Esophagus squamous epithelium (tissue), 5 donors: ENCODE results near the gene ATP6V1A. TPM values are rescaled to one million over a fixed set of nuclear protein-coding genes. Genes with fewer than 3 reads are reported as not detected.
A peak's percentile ranks its signal among the peaks of the same experiment; 100 is the strongest.

Source experiments
- DNase-seq: peaks from one replicate; lab custom pipeline; 2025; lab: John Stamatoyannopoulos, UW
- H3K27ac ChIP-seq, 4 donors: fragments of 200-600 bp; sonication (generic); one replicate each; pipeline ENCODE4 v1.5.1; 2016 to 2019; ENCODE audit warnings: mild to moderate bottlenecking in 1 of 4
- H3K27me3 ChIP-seq, 4 donors: fragments of 200-600 bp; sonication (generic); 1 replicate in 3 of 4; 2 replicates in 1 of 4; pipeline versions ENCODE4 v1.5.1 to v1.6.0; 2017 to 2021; ENCODE audit warnings: antibody characterized with exemption in 1 of 4
- H3K36me3 ChIP-seq, 3 donors: fragments of 200-600 bp; sonication (generic); one replicate each; pipeline ENCODE4 v1.5.1; 2016 to 2019
- H3K4me1 ChIP-seq, 3 donors: fragments of 200-600 bp; sonication (generic); one replicate each; pipeline ENCODE4 v1.5.1; 2017 to 2019
- H3K4me3 ChIP-seq, 4 donors: fragments of 200-600 bp; sonication (generic); 1 replicate in 3 of 4; 2 replicates in 1 of 4; pipeline ENCODE4 v1.5.1; 2016 to 2019; ENCODE audit warnings: mild to moderate bottlenecking in 2 of 4, moderate library complexity in 1 of 4
- H3K9me3 ChIP-seq, 3 donors: fragments of 200-600 bp; sonication (generic); one replicate each; pipeline ENCODE4 v1.5.1; 2016 to 2019
- POLR2A ChIP-seq, 4 donors: fragments of 450-650 bp; IDR thresholded peaks; one replicate each; pipeline ENCODE4 v1.6.1; 2017; ENCODE audit warnings: antibody characterized with exemption in 4 of 4, mild to moderate bottlenecking in 4 of 4, moderate library complexity in 3 of 4
- WGBS, 2 donors: methylation state at CpG; one replicate each; pipeline ENCODE4 v1.1.5; 2018; 5-methylcytosine and 5-hydroxymethylcytosine counted together
- intact Hi-C: fragments of 100-400 bp; cut with DNase I; formaldehyde crosslinking; loops from one replicate; pipeline ENCODE4 v1.15.0; 2022
- total RNA-seq, 4 donors: library from RNA; depleted of rRNA; stranded (reverse); fragments of >200 nt; gene quantifications; one replicate each; pipeline ENCODE4 v1.1.0, GENCODE V29; 2016
- TF ChIP-seq, protein P1 (sequence below), 6 experiments: fragments of 450-650 bp in 4 of 6; fragments of 200-600 bp in 2 of 6; sonication (generic) in 2 of 6; IDR thresholded peaks; one replicate each; pipeline ENCODE4 v1.5.1; 2016 to 2019; ENCODE audit warnings: antibody characterized with exemption in 6 of 6, mild to moderate bottlenecking in 4 of 6, moderate library complexity in 4 of 6
- donor health status: DM: yes; HTN: yes; CAD: no.

The ATP6V1A gene
- total RNA-seq, 4 donors from 2014 or later = 39.9 to 74.3 (median 60.6) TPM

DNA sequence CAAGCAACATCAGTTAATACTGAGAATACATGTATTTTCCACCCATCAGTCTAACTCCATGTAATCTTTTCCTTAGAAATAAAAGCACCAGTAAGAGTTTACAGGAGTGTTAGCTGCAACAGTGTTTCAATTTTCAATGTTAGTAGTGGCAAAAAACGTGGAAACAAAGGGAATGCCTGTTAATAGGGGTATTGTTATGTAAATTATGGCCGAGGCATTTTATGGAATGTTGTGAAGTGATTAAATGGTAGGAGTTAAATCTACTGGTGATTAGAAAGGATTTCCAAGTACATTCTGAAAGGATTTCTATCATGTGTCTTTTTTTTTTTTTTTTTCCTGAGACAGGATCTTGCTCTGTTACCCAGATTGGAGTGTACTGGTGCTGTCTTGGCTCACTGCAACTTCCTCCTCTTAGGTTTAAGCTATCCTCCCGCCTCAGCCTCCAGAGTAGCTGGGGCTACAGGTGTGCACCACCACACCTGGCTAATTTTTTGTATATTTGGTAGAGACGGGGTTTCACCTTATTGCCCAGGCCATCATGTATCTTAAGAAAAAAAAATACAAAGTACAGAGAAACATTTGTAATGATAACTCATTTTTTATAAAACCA, 6.6 kb downstream of the ATP6V1A start:
- Histone ChIP-seq H3K27ac (no peak overlapping the region), H3K9me3 (no peaks in the 10 kb centered on the region), H3K27me3 (no peaks in the 10 kb centered on the region), H3K36me3 (no peaks in the 10 kb centered on the region), H3K4me3 (no peak overlapping the region), H3K4me1 (peaks cover 4 to 43% (median 20%) of the 10 kb centered on the region in 3 donors)
- DNase-seq = no peak
- intact Hi-C loops = no loop called here
- TF ChIP-seq, protein P1, sequence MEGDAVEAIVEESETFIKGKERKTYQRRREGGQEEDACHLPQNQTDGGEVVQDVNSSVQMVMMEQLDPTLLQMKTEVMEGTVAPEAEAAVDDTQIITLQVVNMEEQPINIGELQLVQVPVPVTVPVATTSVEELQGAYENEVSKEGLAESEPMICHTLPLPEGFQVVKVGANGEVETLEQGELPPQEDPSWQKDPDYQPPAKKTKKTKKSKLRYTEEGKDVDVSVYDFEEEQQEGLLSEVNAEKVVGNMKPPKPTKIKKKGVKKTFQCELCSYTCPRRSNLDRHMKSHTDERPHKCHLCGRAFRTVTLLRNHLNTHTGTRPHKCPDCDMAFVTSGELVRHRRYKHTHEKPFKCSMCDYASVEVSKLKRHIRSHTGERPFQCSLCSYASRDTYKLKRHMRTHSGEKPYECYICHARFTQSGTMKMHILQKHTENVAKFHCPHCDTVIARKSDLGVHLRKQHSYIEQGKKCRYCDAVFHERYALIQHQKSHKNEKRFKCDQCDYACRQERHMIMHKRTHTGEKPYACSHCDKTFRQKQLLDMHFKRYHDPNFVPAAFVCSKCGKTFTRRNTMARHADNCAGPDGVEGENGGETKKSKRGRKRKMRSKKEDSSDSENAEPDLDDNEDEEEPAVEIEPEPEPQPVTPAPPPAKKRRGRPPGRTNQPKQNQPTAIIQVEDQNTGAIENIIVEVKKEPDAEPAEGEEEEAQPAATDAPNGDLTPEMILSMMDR (IDR thresholded peaks at IDR 0.05) = no peak
- TF ChIP-seq POLR2A (IDR thresholded peaks at IDR 0.05) = no peak
- WGBS, 2 donors = 57 to 71% methylated on average over 3 to 4 of the region's 4 CpGs

GRCh38 chr3:113754494-113755159, 7.8 kb downstream of the ATP6V1A start:
- no peak for DNase-seq
- WGBS, 2 donors = 80 to 87% methylated on average over 5 of the region's 5 CpGs

DNA sequence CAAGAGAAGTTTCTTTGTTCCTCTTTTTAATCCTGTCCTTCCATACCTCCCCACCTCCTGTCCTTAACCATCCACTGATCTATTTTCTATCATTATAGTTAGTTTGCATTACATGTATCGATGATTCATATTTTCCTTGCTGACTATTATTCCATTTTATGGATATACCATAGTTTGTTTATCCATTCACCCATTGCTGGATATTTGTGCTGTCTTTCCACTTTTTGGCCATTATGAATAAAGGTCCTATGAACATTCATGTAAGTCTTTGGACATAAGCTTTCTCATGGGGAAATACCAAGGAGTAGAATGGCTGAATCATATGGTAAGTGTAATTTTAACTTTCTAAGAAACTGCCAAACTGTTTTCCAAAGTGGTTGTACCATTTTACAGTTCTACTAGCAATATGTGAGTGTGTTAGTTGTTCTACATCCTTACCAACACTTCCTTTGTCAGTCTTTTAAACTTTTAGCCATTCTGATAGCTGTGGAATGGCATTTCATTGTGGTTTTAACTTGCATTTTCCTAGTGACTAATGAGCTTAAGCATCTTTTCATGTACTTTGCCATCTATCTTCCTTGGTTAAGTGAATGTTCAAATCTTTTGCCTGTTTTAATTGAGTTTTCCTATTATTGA, 11.7 kb downstream of the ATP6V1A start:
- TF ChIP-seq, protein P1 (IDR thresholded peaks at IDR 0.05) = no peak
- TF ChIP-seq POLR2A (IDR thresholded peaks at IDR 0.05) = no peak
- WGBS, 2 donors = 97 to 100% methylated on average over 1 of the region's 1 CpG
- H3K27ac ChIP-seq = no peak overlapping the region
- DNase-seq = no peak
- H3K4me3 ChIP-seq = no peak overlapping the region
- H3K9me3 ChIP-seq = no peaks in the 10 kb centered on the region
- peaks cover 0 to 19% (median 11%) of the 10 kb centered on the region in 3 donors for H3K4me1 ChIP-seq
- no peaks in the 10 kb centered on the region for H3K36me3 ChIP-seq
- intact Hi-C loops = no loop called here
- H3K27me3 ChIP-seq = no peaks in the 10 kb centered on the region

More at GRCh38 chr3:113754494-113755159, 7.8 kb downstream of the ATP6V1A start:
- H3K27ac ChIP-seq = peak overlapping the region in 1 of 4 donors; percentile 27
- intact Hi-C loops = no loop called here
- TF ChIP-seq POLR2A (IDR thresholded peaks at IDR 0.05) = no peak
- TF ChIP-seq, protein P1 (IDR thresholded peaks at IDR 0.05) = no peak
- peaks cover 0 to 32% (median 15%) of the 10 kb centered on the region in 3 donors for H3K4me1 ChIP-seq
- no peak overlapping the region for H3K4me3 ChIP-seq
- no peaks in the 10 kb centered on the region for H3K36me3 ChIP-seq
- H3K27me3 ChIP-seq = no peaks in the 10 kb centered on the region
- H3K9me3 ChIP-seq = no peaks in the 10 kb centered on the region

- Histone ChIP-seq H3K9me3 (no peaks in the 10 kb centered on the region), H3K4me1 (peaks cover 0 to 9% (median 0%) of the 10 kb centered on the region in 3 donors), H3K36me3 (no peaks in the 10 kb centered on the region), H3K4me3 (no peak overlapping the region), H3K27me3 (no peaks in the 10 kb centered on the region), H3K27ac (no peak overlapping the region)
- no peak for DNase-seq
- intact Hi-C loops = no loop called here
- WGBS, 2 donors = 91 to 94% methylated on average over 2 of the region's 2 CpGs
- TF ChIP-seq POLR2A (IDR thresholded peaks at IDR 0.05) = no peak
- TF ChIP-seq, protein P1 (IDR thresholded peaks at IDR 0.05) = no peak
Measured at GRCh38 chr3:113764698-113765097, 17.9 kb downstream of the ATP6V1A start.

- H3K27ac ChIP-seq = peak overlapping the region in 1 of 4 donors; percentile 1
Measured at GRCh38 chr3:113769551-113769950, 22.7 kb downstream of the ATP6V1A start.

More at GRCh38 chr3:113769551-113769950, 22.7 kb downstream of the ATP6V1A start:
- H3K9me3 ChIP-seq = no peaks in the 10 kb centered on the region
- no peak overlapping the region for H3K4me3 ChIP-seq
- no peak for DNase-seq
- no peak for TF ChIP-seq POLR2A (IDR thresholded peaks at IDR 0.05)
- TF ChIP-seq, protein P1 (IDR thresholded peaks at IDR 0.05) = peak in 2 of 6 experiments; percentile 17 to 32
- H3K27me3 ChIP-seq = no peaks in the 10 kb centered on the region
- H3K36me3 ChIP-seq = no peaks in the 10 kb centered on the region
- intact Hi-C loops = no loop called here
- H3K4me1 ChIP-seq = peaks cover 0 to 13% (median 3%) of the 10 kb centered on the region in 3 donors
